H1 (cell line): Measurements from ENCODE around the gene SPTSSB. TPM values are rescaled to one million over a fixed set of nuclear protein-coding genes. Genes with fewer than 3 reads are reported as not detected.

Experiments
- CBX5 ChIP-seq: fragments of 300-800, 300-1000 bp; sonication (generic); IDR thresholded peaks from 2 replicates; pipeline ENCODE4 v1.7.1; 2016; ENCODE audit warnings: antibody characterized with exemption, low read length, low read depth
- CBX8 ChIP-seq: fragments of 300-800, 300-1000 bp; sonication (generic); IDR thresholded peaks from 2 replicates; pipeline ENCODE4 v1.7.1; 2016; ENCODE audit warnings: low read depth, low read length, borderline replicate concordance
- CHD1 ChIP-seq: IDR thresholded peaks from 2 replicates; pipeline ENCODE4 v1.6.1; 2012; ENCODE audit warnings: low read depth, low read length, improper control_type of control experiment
- CHD7 ChIP-seq: fragments of 300-600 bp; sonication (generic); IDR thresholded peaks from 2 replicates; pipeline ENCODE4 v1.7.1; 2012; ENCODE audit warnings: low read length, moderate library complexity, mild to moderate bottlenecking, inconsistent platforms; ENCODE audit not compliant: insufficient replicate concordance
- E2F6 ChIP-seq: IDR thresholded peaks from 2 replicates; pipeline ENCODE4 v1.6.1; 2012; ENCODE audit warnings: inconsistent platforms
- JUND ChIP-seq: IDR thresholded peaks from 2 replicates; pipeline ENCODE4 v1.6.1; 2011; ENCODE audit warnings: mild to moderate bottlenecking, improper control_type of control experiment, low read length
- KDM4A ChIP-seq: IDR thresholded peaks from one replicate; pipeline ENCODE4 v1.7.1; 2012; ENCODE audit warnings: low read depth, mild to moderate bottlenecking, moderate library complexity, low read length, inconsistent platforms; ENCODE audit not compliant: severe bottlenecking
- SAP30 ChIP-seq: fragments of 300-600 bp; sonication (generic); IDR thresholded peaks from 2 replicates; pipeline ENCODE4 v1.7.1; 2012; ENCODE audit warnings: low read length, moderate library complexity, mild to moderate bottlenecking, inconsistent platforms; ENCODE audit not compliant: insufficient read depth, insufficient replicate concordance
- SIRT6 ChIP-seq: IDR thresholded peaks from one replicate; pipeline ENCODE4 v1.7.1; 2012; ENCODE audit warnings: low read length, inconsistent platforms
- TCF12 ChIP-seq: IDR thresholded peaks from 2 replicates; pipeline ENCODE4 v1.6.1; 2011; ENCODE audit warnings: low read depth, mild to moderate bottlenecking, low read length
- TEAD4 ChIP-seq: IDR thresholded peaks from 2 replicates; pipeline ENCODE4 v1.6.1; 2012; ENCODE audit warnings: low read depth, low read length, inconsistent platforms, mixed read lengths
- polyA plus RNA-seq, 7 experiments: library from polyadenylated mRNA; depleted of rRNA in 3 of 7; stranded (reverse) in 5 of 7; unstranded in 2 of 7; fragments of >200 nt in 5 of 7; fragments of 200-250 nt in 2 of 7; gene quantifications; 1 replicate in 5 of 7; 2 replicates in 1 of 7; 4 replicates in 1 of 7; pipeline versions ENCODE4 v1.2.1 to v1.2.3, GENCODE V29; 2011 to 2013; ENCODE audit warnings: missing spikeins in 2 of 7, mixed read lengths in 2 of 7
- total RNA-seq: library from RNA; stranded (reverse); fragmentation: NEBNext Ultra II Directional; extraction: Animal tissue kit (Norgen Biotek cat#: 25700); gene quantifications from 2 replicates; pipeline ENCODE4 v1.2.1, GENCODE V29; 2021

SPTSSB gene
- total and polyA plus RNA-seq, 2 of the 8 experiments (the other 6 are each of a cell fraction or from before 2014, with no cell fraction given), result 33.4 to 52.5 TPM

GRCh38 chr3:161319867-161320266 is 51.5 kb downstream of the SPTSSB start (continued):
- no peak for TF ChIP-seq CHD7
- no peak for TF ChIP-seq JUND
- TF ChIP-seq CHD1, result no peak
- no peak for TF ChIP-seq TEAD4
- no peak for TF ChIP-seq E2F6
- TF ChIP-seq CBX8, result no peak
- no peak for TF ChIP-seq TCF12
- no peak for TF ChIP-seq CBX5
- TF ChIP-seq KDM4A, result no peak
- no peak for TF ChIP-seq SIRT6
- TF ChIP-seq SAP30, result no peak
